Thyroid gland (tissue), 4 donors: ENCODE measurements around the gene ACAD10. TPM values are rescaled to one million over a fixed set of nuclear protein-coding genes. Genes with fewer than 3 reads are reported as not detected.

Experiments used
- DNase-seq, 2 donors: peaks; one replicate each; pipeline ENCODE4 v3.0.0-alpha.2; 2019
- H3K27ac ChIP-seq, 3 donors: fragments of 200-600 bp; sonication (generic); 1 replicate in 2 of 3; 2 replicates in 1 of 3; pipeline ENCODE4 v1.5.1; 2016 to 2019; ENCODE audit warnings: mild to moderate bottlenecking in 1 of 3, moderate library complexity in 1 of 3
- H3K27me3 ChIP-seq: fragments of 200-600 bp; sonication (generic); one replicate; pipeline ENCODE4 v1.5.1; 2019
- H3K36me3 ChIP-seq, 2 donors: fragments of 200-600 bp; sonication (generic); one replicate each; pipeline ENCODE4 v1.5.1; 2016 to 2019
- H3K4me1 ChIP-seq, 2 donors: fragments of 200-600 bp; sonication (generic); one replicate each; pipeline ENCODE4 v1.5.1; 2017 to 2019
- H3K4me3 ChIP-seq, 3 donors: fragments of 200-600 bp; sonication (generic); replicated peaks in 1 of 3; 1 replicate in 2 of 3; 2 replicates in 1 of 3; pipeline ENCODE4 v1.5.1; 2016; ENCODE audit warnings: mild to moderate bottlenecking in 1 of 3
- H3K9me3 ChIP-seq: fragments of 200-600 bp; sonication (generic); one replicate; pipeline ENCODE4 v1.5.1; 2017
- CTCF ChIP-seq, 6 experiments: fragments of 200-600 bp in 3 of 6; fragments of 450-650 bp in 3 of 6; sonication (generic) in 3 of 6; IDR thresholded peaks; one replicate each; pipeline ENCODE4 v1.5.1; 2016 to 2019; ENCODE audit warnings: antibody characterized with exemption in 6 of 6, mild to moderate bottlenecking in 2 of 6, inconsistent platforms in 1 of 6, moderate library complexity in 1 of 6
- POLR2A ChIP-seq, 2 donors: fragments of 450-650 bp; IDR thresholded peaks; one replicate each; pipeline ENCODE4 v1.6.1; 2017; ENCODE audit warnings: antibody characterized with exemption in 2 of 2, mild to moderate bottlenecking in 2 of 2, moderate library complexity in 1 of 2
- WGBS, 2 donors: methylation state at CpG; one replicate each; pipeline ENCODE4 v1.1.5; 2017; 5-methylcytosine and 5-hydroxymethylcytosine counted together
- intact Hi-C: fragments of 100-400 bp; cut with DNase I; formaldehyde crosslinking; loops from one replicate; pipeline ENCODE4 v1.15.1; 2023
- total RNA-seq, 4 donors: library from RNA; depleted of rRNA; stranded (reverse); fragments of >200 nt; gene quantifications; one replicate each; pipeline ENCODE4 v1.2.3, GENCODE V29; 2016

The ACAD10 gene
- total RNA-seq, 4 donors from 2014 or later = 43.0 to 65.5 (median 52.8) TPM

GRCh38 chr12:111748151-111748672 is 62.4 kb downstream of the ACAD10 start:
- H3K36me3 ChIP-seq = peaks cover 13 to 14% of the 10 kb centered on the region in 2 donors
- H3K27me3 ChIP-seq = no peaks in the 10 kb centered on the region
- TF ChIP-seq CTCF (IDR thresholded peaks at IDR 0.05) (no peak), POLR2A (IDR thresholded peaks at IDR 0.05) (no peak)
- no peaks in the 10 kb centered on the region for H3K9me3 ChIP-seq
- peaks cover 0 to 7% of the 10 kb centered on the region in 2 donors for H3K4me1 ChIP-seq
- intact Hi-C loops = no loop called here
- H3K4me3 ChIP-seq = no peak overlapping the region
- no peak overlapping the region for H3K27ac ChIP-seq
- 80 to 90% methylated on average over 6 to 7 of the region's 8 CpGs for WGBS, 2 donors
- DNase-seq = no peak

- Histone ChIP-seq H3K36me3 (peaks cover 13 to 14% of the 10 kb centered on the region in 2 donors), H3K27ac (no peak overlapping the region), H3K4me1 (peaks cover 0 to 7% of the 10 kb centered on the region in 2 donors), H3K4me3 (no peak overlapping the region), H3K27me3 (no peaks in the 10 kb centered on the region), H3K9me3 (no peaks in the 10 kb centered on the region)
- no peak for TF ChIP-seq POLR2A (IDR thresholded peaks at IDR 0.05)
- TF ChIP-seq CTCF (IDR thresholded peaks at IDR 0.05) = no peak
- DNase-seq = no peak
- WGBS, 2 donors = 90 to 95% methylated on average over 7 of the region's 7 CpGs
- intact Hi-C loops = no loop called here
These were observed 63.0 kb downstream of the ACAD10 start for GRCh38 chr12:111748867-111749266.

- Histone ChIP-seq H3K4me3 (no peak overlapping the region), H3K9me3 (no peaks in the 10 kb centered on the region), H3K36me3 (peaks cover 13 to 14% of the 10 kb centered on the region in 2 donors), H3K27ac (no peak overlapping the region), H3K4me1 (peaks cover 0 to 7% of the 10 kb centered on the region in 2 donors), H3K27me3 (no peaks in the 10 kb centered on the region)
- TF ChIP-seq POLR2A (IDR thresholded peaks at IDR 0.05) = no peak
- TF ChIP-seq CTCF (IDR thresholded peaks at IDR 0.05) = no peak
- DNase-seq = no peak
- intact Hi-C loops = no loop called here
- WGBS, 2 donors = 88 to 94% methylated on average over 4 of the region's 4 CpGs
These were observed 63.5 kb downstream of the ACAD10 start for GRCh38 chr12:111749391-111749790.

GRCh38 chr12:111753144-111753881 is 67.5 kb downstream of the ACAD10 start:
- H3K27me3 ChIP-seq = no peaks in the 10 kb centered on the region
- no peaks in the 10 kb centered on the region for H3K9me3 ChIP-seq
- no peak overlapping the region for H3K27ac ChIP-seq
- peak; percentile 60 to 61 for DNase-seq
- intact Hi-C loops = loop anchor here (2.0 kb wide), 1 partner anchor 59 kb away; no protein-coding TSS in a partner anchor
- no peak overlapping the region for H3K4me3 ChIP-seq
- peaks cover 11 to 14% of the 10 kb centered on the region in 2 donors for H3K4me1 ChIP-seq
- peaks cover 0 to 5% of the 10 kb centered on the region in 2 donors for H3K36me3 ChIP-seq
- WGBS, 2 donors = 61 to 69% methylated on average over 17 to 23 of the region's 23 CpGs
- TF ChIP-seq POLR2A (IDR thresholded peaks at IDR 0.05) = no peak
- TF ChIP-seq CTCF (IDR thresholded peaks at IDR 0.05) = peak; percentile 51 to 75 (median 72)

- intact Hi-C loops = no loop called here
- H3K27ac ChIP-seq = no peak overlapping the region
- WGBS, 2 donors = 87 to 94% methylated on average over 6 to 8 of the region's 8 CpGs
- H3K27me3 ChIP-seq = no peaks in the 10 kb centered on the region
- DNase-seq = no peak
- TF ChIP-seq CTCF (IDR thresholded peaks at IDR 0.05) (no peak), POLR2A (IDR thresholded peaks at IDR 0.05) (no peak)
- H3K4me3 ChIP-seq = no peak overlapping the region
- no peaks in the 10 kb centered on the region for H3K9me3 ChIP-seq
- H3K4me1 ChIP-seq = peaks cover 15 to 19% of the 10 kb centered on the region in 2 donors
- no peaks in the 10 kb centered on the region for H3K36me3 ChIP-seq
These were observed 68.8 kb downstream of the ACAD10 start for GRCh38 chr12:111754671-111755070.
